Stimulated activated CD8-positive, alpha-beta memory T cell treated with anti-CD3 and anti-CD28 coated beads, Interleukin-12 subunit alpha, Interleukin-12 subunit beta, amount 100 ng/mL, for 24 hours (primary cell): ENCODE data around the gene GID8.

Experiments
- DNase-seq: peaks from one replicate; pipeline ENCODE4 v3.0.0-alpha.2; 2020; ENCODE audit errors: extremely low read depth

GID8 gene

DNA sequence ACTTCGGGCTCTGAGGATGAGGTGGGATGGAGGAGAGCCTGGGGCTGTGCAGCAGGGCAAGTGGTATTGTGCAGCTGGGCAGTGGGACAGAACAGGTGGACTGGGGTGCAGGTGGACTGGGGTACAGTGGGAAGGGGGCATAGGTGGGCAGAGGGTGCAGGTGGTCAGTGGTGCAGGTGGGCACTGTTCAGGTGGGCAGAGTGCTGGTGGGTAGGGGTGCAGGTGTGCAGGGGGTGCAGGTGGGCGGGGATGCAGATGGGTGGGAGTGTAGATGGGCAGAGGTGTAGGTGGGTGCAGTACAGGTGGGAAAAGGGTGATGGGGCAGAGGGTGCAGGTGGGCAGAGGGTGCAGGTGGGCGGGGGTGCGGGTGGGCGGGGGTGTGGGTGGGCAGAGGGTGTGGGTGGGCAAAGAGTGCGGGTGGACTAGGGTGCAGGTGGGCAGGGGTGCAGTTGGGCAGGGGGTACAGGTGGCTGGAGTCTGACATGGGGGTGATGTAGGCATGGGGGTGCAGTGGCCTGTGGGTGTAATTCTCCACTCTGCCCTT is 48.4 kb downstream of the GID8 start:
- DNase-seq = no peak

DNA sequence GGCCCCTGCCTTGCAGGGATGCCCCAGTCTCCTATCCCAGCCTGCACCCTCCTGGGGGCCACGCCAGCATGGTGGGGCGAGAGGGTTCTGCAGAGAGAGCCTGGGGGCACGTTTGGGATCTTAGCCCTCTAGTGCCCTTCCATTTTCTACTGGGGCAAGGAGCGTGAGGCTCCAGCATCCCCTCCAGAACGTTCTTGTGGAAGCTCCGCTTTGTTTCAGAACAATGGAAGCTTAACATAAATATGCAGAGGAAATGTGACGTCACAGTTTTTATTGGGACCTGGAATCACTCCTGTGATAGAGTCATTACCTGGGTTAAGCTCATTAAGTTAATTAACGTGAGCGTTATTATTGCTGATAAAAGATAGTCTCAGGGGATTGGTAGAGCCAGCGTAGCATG is 49.2 kb downstream of the GID8 start:
- no peak for DNase-seq

DNA sequence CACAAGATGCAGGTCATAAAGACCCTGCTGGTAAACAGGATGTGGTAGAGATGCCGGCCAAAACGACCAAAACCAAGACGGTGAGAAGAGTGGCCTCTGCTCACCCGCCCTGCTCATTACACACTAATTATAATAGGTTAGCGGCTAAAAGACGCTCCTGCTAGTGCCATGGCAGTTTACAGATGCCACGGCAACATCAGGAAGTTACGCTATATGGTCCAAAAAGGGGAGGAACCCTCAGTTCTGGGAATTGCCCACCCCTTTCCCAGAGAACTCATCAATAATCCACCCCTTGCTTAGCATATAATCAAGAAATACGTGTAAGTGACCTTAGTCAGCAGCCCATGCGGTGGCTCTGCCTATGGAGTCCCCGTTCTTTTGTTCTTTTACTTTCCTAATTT is 51.3 kb downstream of the GID8 start:
- DNase-seq = no peak

DNA sequence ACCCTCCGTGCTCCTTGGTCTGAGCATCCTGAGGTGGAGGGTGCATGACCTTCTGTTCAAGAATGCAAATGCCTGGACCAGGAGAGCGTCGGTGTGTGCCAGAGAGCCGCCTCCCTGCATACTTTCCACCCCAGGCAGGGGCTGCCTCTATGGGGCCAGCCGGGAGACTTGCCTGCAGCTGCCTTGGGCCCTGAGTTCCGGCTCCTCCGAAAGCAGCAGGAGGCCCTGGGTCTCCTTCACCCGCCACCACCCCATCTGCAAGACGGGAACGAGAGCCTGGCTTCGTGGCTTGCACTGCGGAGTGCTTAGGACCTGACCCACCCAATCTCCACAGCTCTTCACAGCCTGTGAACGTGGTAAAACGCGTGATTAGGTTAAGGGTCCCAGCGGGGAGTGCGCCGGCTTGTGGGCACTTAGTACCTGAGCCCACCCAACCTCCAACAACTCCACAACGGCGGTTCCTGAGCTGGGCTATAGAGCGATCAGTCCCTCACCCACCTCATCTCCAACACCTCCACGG is 52.4 kb downstream of the GID8 start:
- DNase-seq = no peak

DNA sequence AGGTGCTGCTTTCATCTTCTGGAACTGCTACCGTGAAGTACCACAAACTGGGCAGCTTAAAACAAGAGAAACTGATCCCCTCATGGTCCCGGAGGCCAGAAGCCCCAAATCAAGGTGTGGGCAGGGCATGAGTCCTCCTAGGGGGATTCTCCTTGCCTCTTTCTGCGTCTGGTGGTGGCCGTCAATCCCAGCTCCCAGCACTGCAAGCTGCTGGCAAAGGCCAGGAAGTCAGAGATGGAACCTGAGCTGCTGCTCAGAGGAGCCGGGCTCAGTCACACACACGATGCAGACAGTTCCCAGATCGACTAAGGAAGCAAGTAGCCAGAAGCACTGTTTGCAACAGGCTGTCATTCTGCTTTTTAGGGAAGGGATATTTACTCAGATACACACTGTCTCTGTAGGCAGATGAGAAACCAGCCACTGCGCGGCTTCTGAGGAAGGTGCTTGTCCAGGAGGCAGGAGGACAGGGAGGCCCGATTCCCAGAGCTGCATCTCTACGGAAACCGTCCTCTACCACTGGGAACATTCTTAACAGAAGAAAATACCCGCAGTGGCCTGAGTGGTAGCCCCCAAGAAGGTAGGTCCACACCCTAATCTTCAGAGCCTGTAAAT is 53.4 kb downstream of the GID8 start:
- no peak for DNase-seq

DNA sequence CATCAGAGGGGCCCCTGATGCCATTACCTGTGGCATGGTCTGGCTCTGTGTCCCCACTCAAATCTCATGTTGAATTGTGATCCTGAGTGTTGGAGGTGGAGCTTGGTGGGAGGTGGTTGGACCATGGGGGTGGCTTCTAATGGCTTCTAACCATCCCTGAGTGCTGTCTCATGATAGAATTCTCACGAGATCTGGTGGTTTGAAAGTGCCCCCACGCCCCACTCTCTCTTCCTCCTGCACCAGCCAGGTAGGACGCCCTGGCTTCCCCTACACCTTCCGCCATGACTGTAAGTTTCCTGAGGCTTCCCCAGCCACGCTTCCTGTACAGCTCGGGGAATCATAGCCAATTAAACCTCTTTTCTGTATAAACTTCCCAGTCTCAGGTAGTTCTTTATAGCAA is 53.9 kb downstream of the GID8 start:
- no peak for DNase-seq

DNA sequence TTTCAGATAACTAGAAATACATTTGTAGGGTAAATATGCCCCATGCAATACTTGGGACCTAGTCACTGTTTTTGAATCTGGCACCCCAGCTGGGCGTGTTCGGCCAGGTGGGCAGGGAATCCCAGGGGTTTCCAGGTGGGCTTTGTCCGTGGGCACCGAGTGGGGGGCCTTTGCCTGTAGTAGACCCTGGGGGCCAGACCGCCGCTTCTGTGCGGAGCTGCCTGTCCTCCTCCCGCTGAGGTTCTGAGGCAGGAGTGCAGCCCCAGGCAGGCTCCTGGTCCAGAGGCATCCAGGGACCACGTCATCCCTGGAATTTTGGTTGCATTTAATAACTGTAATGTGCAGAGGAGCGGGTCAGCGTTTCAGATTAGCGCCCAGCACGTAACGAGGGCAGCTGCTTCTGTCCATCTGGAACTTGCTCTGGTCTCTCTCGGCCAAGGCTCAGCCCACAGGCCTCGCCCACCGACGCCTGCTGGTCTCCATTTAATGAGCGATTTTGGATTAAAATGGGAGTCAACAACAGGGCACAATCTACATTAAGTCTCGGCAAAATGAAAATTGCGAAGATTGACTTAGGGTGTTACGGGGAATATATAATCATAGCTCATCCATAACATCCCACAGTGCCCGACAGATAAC is 56.0 kb downstream of the GID8 start:
- DNase-seq = no peak

DNA sequence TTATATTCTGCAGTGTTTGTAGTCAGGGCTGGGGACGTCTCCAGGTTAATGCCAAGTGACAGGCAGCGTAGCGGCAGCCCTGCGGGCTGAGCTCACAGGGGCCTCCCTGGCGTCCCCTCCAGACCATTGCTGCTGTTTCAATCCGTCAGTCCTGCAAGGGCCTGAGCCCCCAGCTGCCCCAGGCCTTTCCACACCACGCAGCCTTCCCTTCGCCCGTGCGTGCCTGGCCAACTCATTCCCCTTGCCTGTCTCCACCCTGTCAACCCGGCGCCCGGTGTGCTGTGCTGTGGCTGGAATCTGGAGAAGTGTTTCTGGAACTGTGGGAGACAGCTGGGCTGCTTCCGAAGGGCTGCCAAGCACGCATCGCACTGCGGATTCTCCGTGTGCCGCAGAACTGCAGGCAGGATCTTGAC is 56.9 kb downstream of the GID8 start:
- no peak for DNase-seq

DNA sequence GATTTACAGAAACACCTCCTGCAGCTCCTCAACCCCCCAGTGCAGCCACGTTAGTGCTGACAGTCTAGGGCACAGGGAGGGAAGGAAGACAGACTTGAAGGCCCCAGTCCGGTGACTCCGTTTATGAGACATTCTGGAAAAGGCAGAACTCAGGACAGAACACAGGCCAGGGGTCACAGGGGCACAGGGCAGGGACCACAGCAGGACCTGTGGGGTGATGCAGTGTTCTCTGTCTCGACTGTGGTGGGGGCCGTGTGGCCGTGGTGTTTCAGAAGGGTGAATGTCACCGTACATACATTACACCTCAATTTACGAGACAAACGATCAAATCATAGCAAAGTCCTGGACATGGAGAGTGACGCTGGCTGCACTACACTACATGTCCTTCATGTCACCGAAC is 57.5 kb downstream of the GID8 start:
- no peak for DNase-seq

DNA sequence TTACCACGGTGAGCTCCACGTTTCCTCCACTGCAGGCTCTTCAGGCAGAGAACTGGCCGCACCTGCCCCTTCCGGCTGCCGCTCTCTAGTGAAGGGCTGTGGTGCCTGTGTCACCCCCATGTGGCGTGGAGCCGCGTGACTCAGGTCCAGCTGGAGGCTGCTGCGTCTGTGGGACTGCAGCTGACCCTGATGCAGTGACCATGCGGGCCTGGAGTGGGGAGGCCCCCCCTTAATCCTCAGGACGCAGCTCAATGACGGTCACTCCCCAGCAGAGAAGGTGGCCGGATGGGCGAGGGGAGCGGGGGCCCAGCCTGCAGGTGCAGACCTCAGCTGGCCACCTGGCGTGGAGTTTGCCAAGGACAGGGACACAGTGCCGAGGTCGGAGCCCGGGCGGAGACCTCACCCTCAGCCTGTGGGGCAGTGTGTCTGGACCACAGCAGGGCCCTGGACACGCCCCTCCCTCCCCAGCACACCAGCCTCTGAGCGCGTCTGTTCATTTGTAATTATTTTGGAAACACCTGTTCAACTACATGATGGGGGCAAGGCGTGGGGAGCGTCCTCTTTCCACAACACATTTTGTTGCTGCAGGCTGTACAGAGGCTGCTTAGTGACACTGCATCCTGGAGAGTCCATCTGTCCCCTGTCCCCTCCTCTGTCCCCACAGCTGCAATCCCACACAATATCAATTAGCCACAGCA is 58.1 kb downstream of the GID8 start:
- no peak for DNase-seq

DNA sequence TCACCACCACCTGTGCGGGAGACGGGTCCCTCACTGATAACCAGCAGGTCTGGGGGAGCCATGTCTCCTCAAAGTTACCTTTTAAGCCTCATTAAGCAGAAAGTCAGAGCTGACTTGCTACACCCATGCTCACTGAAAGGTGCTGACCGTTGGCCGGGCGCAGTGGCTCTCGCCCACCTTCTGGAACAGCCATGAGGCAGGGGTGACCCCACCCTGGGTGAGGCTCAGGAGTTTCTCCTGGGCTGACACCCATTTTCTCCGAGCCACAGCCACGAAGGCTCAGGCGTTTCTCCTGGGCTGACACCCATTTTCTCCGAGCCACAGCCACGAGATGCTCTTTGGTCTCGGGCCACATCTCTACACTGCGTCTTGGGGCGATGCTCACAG is 58.6 kb downstream of the GID8 start:
- no peak for DNase-seq

DNA sequence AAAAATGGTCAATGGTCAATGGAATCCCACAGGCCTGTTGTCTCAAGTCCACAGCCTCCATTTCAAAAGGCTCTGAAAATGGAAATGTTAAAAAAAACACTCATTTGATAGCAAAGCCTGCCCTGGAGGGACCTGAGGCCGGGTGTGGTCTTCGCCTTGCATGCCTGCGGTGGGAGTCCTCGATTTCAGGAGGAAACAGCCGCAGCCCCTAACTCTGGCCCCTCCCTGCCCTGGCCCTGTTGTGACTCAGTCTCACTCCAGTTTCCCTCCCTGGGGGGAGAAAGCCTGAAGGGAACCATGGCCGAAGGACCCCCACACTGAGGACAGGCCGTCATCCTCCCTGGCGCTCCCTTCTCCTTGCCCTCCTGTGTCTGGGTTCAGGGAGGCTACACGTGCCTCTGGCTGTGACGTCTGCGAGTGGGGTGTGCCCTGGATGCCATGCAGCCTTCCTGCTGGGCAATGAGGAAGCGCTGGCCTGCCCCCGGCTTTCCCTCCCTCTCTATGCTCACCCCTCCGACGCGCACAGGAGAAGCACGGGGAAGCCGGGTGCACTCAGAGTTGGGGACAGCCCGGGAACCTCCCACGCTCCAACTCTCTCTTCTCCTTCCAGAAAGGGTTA is 59.6 kb downstream of the GID8 start:
- DNase-seq = no peak
